Cardiac fibroblast (primary cell): ENCODE measurements around the gene TMEM62.
"Not testable (repeated sequence)": the region's sequence is repeated elsewhere in the genome, so short reads cannot be mapped to it uniquely, and the experiment has no call there.

Source experiments
- DNase-seq, 2 donors: peaks; one replicate each; pipeline versions ENCODE4 v3.0.0 to v3.0.0-alpha.2; 2010; ENCODE audit warnings: low read depth in 2 of 2
- H3K4me3 ChIP-seq, 2 donors: replicated peaks in 1 of 2; 1 replicate in 1 of 2; 2 replicates in 1 of 2; pipeline ENCODE4 v1.5.1; 2011; ENCODE audit warnings: low read depth in 2 of 2, low read length in 2 of 2, mild to moderate bottlenecking in 2 of 2, moderate library complexity in 1 of 2
- CTCF ChIP-seq: IDR thresholded peaks from one replicate; pipeline ENCODE4 v1.5.1; 2011; ENCODE audit warnings: low read depth, mild to moderate bottlenecking, low read length, inconsistent platforms

The TMEM62 gene

DNA sequence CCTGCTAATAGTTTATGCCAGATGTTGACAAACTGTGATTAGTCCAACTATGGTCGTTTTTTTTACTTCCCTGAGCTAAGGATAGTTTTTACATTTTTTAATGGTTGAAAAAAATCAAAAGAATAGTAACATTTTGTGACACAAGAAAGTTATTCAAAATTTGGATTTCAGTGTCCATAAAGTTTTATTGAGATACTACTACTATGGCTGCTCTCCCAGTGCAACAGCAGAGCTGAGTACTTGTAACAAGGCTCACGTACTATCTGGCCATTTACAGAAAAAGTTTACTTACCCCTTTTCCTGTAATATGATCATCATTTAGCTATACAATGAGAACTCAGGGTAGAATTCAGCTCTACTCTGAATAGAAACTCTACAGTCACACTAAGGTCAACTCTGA, 11.5 kb upstream of the TMEM62 start:
- no peak for TF ChIP-seq CTCF
- H3K4me3 ChIP-seq: no peak overlapping the region
- DNase-seq: no peak

DNA sequence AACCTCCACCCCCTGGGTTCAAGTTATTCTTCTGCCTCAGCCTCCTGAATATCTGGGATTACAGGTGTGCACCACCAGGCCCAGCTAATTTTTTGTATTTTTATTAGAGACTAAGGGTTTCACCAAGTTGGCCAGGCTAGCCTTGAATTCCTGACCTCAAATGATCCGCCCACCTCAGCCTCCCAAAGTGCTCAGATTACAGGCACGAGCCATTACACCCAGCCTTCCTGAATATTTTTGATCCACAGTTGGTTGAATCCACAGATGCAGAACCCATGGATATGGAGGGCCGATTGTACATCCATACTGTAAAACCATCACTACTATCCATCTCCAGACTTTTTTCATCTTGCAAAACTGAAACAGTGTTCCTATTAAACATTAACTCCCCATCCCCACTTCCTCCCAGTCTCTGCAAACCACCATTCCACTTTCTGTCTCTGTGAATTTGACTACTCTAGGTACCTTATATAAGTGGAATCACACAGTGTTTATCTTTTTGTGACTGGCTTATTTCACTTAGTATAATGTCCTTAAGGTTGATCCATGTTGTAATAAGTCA, 8.2 kb upstream of the TMEM62 start:
- TF ChIP-seq CTCF: no peak
- H3K4me3 ChIP-seq: no peak overlapping the region
- DNase-seq: no peak

- no peak overlapping the region for H3K4me3 ChIP-seq
- TF ChIP-seq CTCF: no peak
- DNase-seq: no peak
Observed at GRCh38 chr15:43126356-43126755, 7.0 kb upstream of the TMEM62 start.

GRCh38 chr15:43127752-43128151, 5.6 kb upstream of the TMEM62 start:
- TF ChIP-seq CTCF: no peak
- no peak overlapping the region for H3K4me3 ChIP-seq
- no peak for DNase-seq

DNA sequence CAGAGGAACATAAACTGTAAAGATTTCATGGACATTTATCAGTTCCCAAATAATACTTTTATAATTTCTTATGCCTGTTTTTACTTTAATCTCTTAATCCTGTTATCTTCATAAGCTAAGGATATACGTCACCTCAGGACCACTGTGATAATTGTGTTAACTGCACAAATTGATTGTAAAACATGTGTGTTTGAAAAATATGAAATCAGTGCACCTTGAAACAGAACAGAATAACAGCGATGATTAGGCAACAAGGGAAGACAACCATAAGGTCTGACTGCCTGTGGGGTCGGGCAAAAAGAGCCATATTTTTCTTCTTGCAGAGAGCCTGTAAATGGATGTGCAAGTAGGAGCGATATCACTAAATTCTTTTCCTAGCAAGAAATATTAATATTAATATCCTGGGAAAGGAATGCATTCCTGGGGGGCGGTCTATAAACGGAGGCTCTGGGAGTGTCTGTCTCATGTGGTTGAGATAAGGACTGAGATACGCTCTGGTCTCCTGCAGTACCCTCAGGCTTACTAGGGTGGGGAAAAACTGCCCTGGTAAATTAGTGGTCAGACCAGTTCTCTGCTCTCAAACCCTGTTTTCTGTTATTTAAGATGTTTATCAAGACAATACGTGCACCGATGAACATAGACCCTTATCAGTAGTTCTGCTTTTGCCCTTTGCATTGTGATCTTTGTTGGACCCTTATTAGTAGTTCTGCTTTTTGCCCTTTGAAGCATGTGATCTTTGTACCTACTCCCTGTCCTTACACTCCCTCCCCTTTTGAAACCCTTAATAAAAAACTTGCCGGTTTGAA, 5.0 kb upstream of the TMEM62 start:
- not testable (repeated sequence) for DNase-seq, H3K4me3 ChIP-seq

DNA sequence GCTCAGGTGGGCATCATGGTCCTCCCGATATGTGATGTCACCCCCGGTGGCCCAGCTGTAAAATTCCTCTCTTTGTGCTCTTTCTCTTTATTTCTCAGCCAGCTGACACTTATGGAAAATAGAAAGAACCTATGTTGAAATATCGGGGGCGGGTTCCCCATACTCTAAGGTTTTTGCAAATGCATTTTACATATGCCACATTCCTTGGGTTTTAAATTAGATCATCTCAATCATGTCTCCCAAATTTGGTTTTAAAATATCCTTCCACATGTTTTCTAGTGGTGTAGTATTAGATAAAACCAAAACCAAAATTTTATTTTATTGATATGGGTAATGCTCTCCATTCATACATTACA, 4.4 kb upstream of the TMEM62 start:
- no peak overlapping the region for H3K4me3 ChIP-seq
- DNase-seq: no peak
- TF ChIP-seq CTCF: no peak

- peak overlapping the region; percentile 64 to 72 for H3K4me3 ChIP-seq
- no peak for TF ChIP-seq CTCF
- DNase-seq: no peak
Observed at GRCh38 chr15:43132830-43133429, 456 bp upstream of the TMEM62 start.
